ENCODE measurements around the gene SEZ6L2.

- TF ChIP-seq CTCF (IDR thresholded peaks at IDR 0.05) = no peak
- no peak for TF ChIP-seq POLR2A (IDR thresholded peaks at IDR 0.05)
Measured at GRCh38 chr16:29834079-29834478, 65.3 kb downstream of the SEZ6L2 start.
